ENCODE data around the gene CCT7.
"Not testable (repeated sequence)": the region's sequence is repeated elsewhere in the genome, so short reads cannot be mapped to it uniquely, and the experiment has no call there.

The CCT7 gene

GRCh38 chr2:73255907-73256617, 22.0 kb downstream of the CCT7 start:
- FAIRE-seq = no peak

- no peak for FAIRE-seq
Observed at GRCh38 chr2:73256618-73256922, 22.5 kb downstream of the CCT7 start.

GRCh38 chr2:73257021-73257420, 22.9 kb downstream of the CCT7 start:
- no peak for FAIRE-seq

- FAIRE-seq = no peak
Observed at GRCh38 chr2:73257425-73258125, 23.5 kb downstream of the CCT7 start.

GRCh38 chr2:73258186-73258912, 24.2 kb downstream of the CCT7 start:
- no peak for FAIRE-seq

GRCh38 chr2:73258913-73259215, 24.8 kb downstream of the CCT7 start:
- FAIRE-seq = no peak

- FAIRE-seq = no peak
Observed at GRCh38 chr2:73259276-73259675, 25.2 kb downstream of the CCT7 start.

- FAIRE-seq = no peak
Observed at GRCh38 chr2:73259704-73260337, 25.7 kb downstream of the CCT7 start.

GRCh38 chr2:73260338-73260984, 26.4 kb downstream of the CCT7 start:
- no peak for FAIRE-seq

GRCh38 chr2:73262108-73262651, 28.1 kb downstream of the CCT7 start:
- no peak for FAIRE-seq

- FAIRE-seq = not testable (repeated sequence)
Observed at GRCh38 chr2:73262691-73263429, 28.8 kb downstream of the CCT7 start.

- FAIRE-seq = no peak
Observed at GRCh38 chr2:73263540-73264331, 29.6 kb downstream of the CCT7 start.

- no peak for FAIRE-seq
Observed at GRCh38 chr2:73264332-73264606, 30.2 kb downstream of the CCT7 start.

GRCh38 chr2:73264783-73265182, 30.7 kb downstream of the CCT7 start:
- no peak for FAIRE-seq

- no peak for FAIRE-seq
Observed at GRCh38 chr2:73265298-73266060, 31.4 kb downstream of the CCT7 start.

GRCh38 chr2:73266061-73266901, 32.2 kb downstream of the CCT7 start:
- no peak for FAIRE-seq

- FAIRE-seq = no peak
Observed at GRCh38 chr2:73267008-73267407, 32.9 kb downstream of the CCT7 start.

GRCh38 chr2:73268366-73268829, 34.3 kb downstream of the CCT7 start:
- no peak for FAIRE-seq

- FAIRE-seq = no peak
Observed at GRCh38 chr2:73268830-73269685, 35.0 kb downstream of the CCT7 start.
